Nephron (organoid): ENCODE results near the gene CCSER1.

Experiments used
- H3K27ac Mint-ChIP-seq, 3 experiments: 2 replicates each; pipeline ENCODE4 v1.8.0; 2020; ENCODE audit warnings: mixed read lengths in 3 of 3, mild to moderate bottlenecking in 2 of 3, moderate library complexity in 1 of 3
- H3K27me3 Mint-ChIP-seq: 2 replicates; pipeline ENCODE4 v1.8.0; 2021; ENCODE audit warnings: low read depth, mild to moderate bottlenecking, moderate library complexity, mixed read lengths
- H3K36me3 Mint-ChIP-seq: 2 replicates; pipeline ENCODE4 v1.8.0; 2020; ENCODE audit warnings: low read depth, mixed read lengths
- H3K4me1 Mint-ChIP-seq: 2 replicates; pipeline ENCODE4 v1.8.0; 2020; ENCODE audit warnings: mixed read lengths
- H3K4me3 Mint-ChIP-seq, 3 experiments: 2 replicates each; pipeline ENCODE4 v1.8.0; 2020; ENCODE audit warnings: mild to moderate bottlenecking in 3 of 3, mixed read lengths in 3 of 3, moderate library complexity in 2 of 3
- H3K9me3 Mint-ChIP-seq: 2 replicates; pipeline ENCODE4 v1.8.0; 2020; ENCODE audit warnings: mixed read lengths
- TF ChIP-seq, protein P1 (sequence below), 3 experiments: fragments of 200-600 bp; sonication (generic); IDR thresholded peaks; one replicate each; pipeline ENCODE4 v1.5.0; 2021; ENCODE audit warnings: antibody characterized with exemption in 3 of 3; ENCODE audit not compliant: unreplicated experiment in 3 of 3

Gene CCSER1

DNA sequence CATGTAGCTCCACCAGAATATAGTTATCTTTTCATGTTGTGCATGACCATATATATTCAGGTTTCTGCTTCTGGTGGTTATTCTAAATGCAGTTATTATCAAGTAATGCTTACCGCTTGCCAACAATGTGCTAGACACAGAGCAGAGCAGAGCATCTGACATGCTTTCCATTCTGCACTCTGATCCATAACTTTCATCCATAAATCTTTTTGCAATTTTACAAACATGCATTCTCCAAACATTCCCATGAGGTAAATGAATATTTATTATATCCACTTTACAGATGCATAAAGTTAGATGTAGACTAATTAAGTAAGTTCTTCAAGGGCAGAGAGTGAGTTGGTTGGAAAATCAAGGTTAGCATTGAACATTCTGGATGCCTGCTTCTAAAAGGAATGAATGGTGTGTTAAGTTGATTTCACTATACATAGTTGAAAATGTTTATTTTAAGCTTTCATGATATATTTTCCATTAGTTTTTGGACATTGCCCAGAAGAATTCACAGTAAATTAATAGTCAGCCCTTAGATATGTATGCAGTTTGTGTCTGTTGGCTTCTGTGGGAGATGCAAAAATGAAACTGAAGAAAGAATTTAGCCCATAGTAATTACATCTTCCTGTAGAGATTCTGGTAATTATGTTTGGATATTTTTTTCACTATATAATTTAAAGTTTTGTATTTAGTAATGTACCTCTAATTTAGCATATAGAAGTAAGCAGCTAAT lies 867.8 kb downstream of the CCSER1 start:
- no peaks in the 10 kb centered on the region for H3K36me3 Mint-ChIP-seq
- H3K27ac Mint-ChIP-seq: peak overlapping the region; percentile 64 to 75 (median 66)
- peaks cover 8% of the 10 kb centered on the region for H3K4me1 Mint-ChIP-seq
- H3K4me3 Mint-ChIP-seq: no peak overlapping the region
- H3K9me3 Mint-ChIP-seq: no peaks in the 10 kb centered on the region
- TF ChIP-seq, protein P1, sequence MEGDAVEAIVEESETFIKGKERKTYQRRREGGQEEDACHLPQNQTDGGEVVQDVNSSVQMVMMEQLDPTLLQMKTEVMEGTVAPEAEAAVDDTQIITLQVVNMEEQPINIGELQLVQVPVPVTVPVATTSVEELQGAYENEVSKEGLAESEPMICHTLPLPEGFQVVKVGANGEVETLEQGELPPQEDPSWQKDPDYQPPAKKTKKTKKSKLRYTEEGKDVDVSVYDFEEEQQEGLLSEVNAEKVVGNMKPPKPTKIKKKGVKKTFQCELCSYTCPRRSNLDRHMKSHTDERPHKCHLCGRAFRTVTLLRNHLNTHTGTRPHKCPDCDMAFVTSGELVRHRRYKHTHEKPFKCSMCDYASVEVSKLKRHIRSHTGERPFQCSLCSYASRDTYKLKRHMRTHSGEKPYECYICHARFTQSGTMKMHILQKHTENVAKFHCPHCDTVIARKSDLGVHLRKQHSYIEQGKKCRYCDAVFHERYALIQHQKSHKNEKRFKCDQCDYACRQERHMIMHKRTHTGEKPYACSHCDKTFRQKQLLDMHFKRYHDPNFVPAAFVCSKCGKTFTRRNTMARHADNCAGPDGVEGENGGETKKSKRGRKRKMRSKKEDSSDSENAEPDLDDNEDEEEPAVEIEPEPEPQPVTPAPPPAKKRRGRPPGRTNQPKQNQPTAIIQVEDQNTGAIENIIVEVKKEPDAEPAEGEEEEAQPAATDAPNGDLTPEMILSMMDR (IDR thresholded peaks at IDR 0.05; ENCODE audit: unreplicated experiment in 3 of 3): no peak
- H3K27me3 Mint-ChIP-seq: no peaks in the 10 kb centered on the region

DNA sequence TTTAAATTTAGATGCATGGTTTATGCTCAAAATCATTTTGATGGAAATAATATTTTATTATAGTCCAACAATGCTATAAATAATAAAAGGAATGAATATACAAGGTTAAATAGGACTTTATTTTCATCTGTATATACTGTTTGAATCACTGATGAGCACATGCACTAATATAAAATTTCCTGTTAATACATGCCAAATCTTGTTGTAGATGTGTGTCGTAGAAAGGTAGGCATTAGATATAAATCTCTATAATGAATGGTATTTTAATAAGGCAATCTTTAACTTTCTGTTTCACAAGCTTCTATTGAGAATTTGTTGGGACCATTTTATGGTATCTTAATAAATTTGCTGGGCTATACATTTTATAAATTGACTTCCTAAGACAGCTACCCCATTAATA lies 868.8 kb downstream of the CCSER1 start:
- no peaks in the 10 kb centered on the region for H3K36me3 Mint-ChIP-seq
- H3K27ac Mint-ChIP-seq: no peak overlapping the region
- TF ChIP-seq, protein P1 (IDR thresholded peaks at IDR 0.05; ENCODE audit: unreplicated experiment in 3 of 3): no peak
- no peak overlapping the region for H3K4me3 Mint-ChIP-seq
- peaks cover 8% of the 10 kb centered on the region for H3K4me1 Mint-ChIP-seq
- no peaks in the 10 kb centered on the region for H3K27me3 Mint-ChIP-seq
- H3K9me3 Mint-ChIP-seq: no peaks in the 10 kb centered on the region

DNA sequence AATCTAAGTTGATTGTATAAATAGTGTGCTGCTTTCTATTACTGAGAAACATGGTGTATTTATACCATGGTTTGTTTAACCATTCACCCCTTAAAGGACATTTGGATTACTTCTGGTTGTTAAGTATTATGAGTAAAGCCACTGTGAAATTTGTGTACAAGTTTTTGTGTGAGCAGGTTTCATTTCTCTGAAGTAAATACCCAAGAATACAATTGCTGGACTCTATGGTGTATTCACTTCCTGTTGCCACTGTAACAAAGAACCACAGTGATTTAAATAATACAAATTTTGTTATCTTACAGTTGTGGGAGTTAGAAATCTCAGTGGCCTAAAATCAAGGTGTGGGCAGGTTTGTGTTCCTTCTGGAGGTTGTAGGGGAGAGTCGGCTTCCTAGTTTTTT lies 869.6 kb downstream of the CCSER1 start:
- Mint-ChIP-seq H3K9me3 (no peaks in the 10 kb centered on the region), H3K27ac (no peak overlapping the region), H3K4me1 (peaks cover 8% of the 10 kb centered on the region), H3K27me3 (no peaks in the 10 kb centered on the region), H3K36me3 (no peaks in the 10 kb centered on the region), H3K4me3 (no peak overlapping the region)
- TF ChIP-seq, protein P1 (IDR thresholded peaks at IDR 0.05; ENCODE audit: unreplicated experiment in 3 of 3): no peak

DNA sequence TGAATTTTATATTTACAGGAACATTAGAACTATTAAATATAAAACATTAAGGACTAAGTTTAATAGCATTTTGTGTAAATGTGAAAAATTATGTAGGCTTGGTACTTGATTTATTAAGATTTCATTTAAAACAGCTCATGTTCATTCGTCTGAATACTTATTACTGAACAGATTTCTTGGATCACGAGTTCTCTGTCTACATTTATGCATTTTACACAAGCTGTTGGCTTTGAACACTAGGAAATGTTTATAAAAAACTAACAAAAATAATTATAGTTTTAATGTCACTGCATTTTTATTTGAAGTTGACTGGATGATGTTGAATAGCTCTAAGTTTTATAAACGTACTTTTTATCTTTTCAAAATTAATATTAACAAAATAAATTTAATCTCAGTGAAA lies 888.7 kb downstream of the CCSER1 start:
- TF ChIP-seq, protein P1 (IDR thresholded peaks at IDR 0.05; ENCODE audit: unreplicated experiment in 3 of 3): no peak
- Mint-ChIP-seq H3K36me3 (no peaks in the 10 kb centered on the region), H3K9me3 (no peaks in the 10 kb centered on the region), H3K27me3 (no peaks in the 10 kb centered on the region), H3K4me3 (no peak overlapping the region), H3K4me1 (no peaks in the 10 kb centered on the region), H3K27ac (no peak overlapping the region)

DNA sequence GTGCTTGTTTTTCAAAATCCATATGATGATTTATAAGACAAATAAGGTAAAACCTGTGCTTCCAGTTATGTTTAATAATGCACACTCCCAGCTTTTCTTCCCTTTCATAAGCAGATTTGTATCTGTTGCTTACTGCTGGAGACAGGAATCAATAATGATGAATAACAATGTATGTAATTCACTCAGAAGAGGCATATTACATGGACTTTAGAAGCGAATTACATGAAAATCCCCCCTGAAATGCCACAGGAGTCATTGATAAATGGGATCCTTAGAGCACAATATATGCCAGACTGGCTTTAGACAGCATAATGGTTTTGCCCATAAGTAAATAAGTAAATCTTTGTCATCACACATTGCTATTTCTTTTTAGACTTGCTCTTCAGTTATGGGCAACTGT lies 892.3 kb downstream of the CCSER1 start:
- Mint-ChIP-seq H3K4me1 (no peaks in the 10 kb centered on the region), H3K36me3 (no peaks in the 10 kb centered on the region), H3K27me3 (no peaks in the 10 kb centered on the region), H3K27ac (no peak overlapping the region), H3K9me3 (no peaks in the 10 kb centered on the region), H3K4me3 (no peak overlapping the region)
- TF ChIP-seq, protein P1 (IDR thresholded peaks at IDR 0.05; ENCODE audit: unreplicated experiment in 3 of 3): no peak
